ENCODE measurements around the gene KCNJ2.

KCNJ2 gene

DNA sequence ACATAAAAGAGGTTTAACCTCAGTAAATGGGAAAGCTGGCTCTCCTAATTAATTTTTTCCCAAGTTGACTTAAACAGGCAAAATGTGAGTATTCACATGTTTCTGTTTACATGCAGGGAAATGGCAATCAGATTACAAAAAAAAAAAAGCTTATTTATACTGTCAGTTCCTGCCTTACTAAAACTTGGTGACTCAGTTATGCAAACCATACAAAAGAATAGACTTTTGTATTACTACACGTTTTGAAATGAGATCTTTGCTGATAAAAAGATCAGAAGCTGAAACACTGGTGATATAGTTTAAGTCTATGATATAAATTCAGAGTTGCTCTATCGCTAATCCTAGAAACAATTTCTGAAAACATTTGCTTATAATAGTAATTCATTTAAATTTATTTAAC lies 9.4 kb upstream of the KCNJ2 start:
- TF ChIP-seq, protein P1, sequence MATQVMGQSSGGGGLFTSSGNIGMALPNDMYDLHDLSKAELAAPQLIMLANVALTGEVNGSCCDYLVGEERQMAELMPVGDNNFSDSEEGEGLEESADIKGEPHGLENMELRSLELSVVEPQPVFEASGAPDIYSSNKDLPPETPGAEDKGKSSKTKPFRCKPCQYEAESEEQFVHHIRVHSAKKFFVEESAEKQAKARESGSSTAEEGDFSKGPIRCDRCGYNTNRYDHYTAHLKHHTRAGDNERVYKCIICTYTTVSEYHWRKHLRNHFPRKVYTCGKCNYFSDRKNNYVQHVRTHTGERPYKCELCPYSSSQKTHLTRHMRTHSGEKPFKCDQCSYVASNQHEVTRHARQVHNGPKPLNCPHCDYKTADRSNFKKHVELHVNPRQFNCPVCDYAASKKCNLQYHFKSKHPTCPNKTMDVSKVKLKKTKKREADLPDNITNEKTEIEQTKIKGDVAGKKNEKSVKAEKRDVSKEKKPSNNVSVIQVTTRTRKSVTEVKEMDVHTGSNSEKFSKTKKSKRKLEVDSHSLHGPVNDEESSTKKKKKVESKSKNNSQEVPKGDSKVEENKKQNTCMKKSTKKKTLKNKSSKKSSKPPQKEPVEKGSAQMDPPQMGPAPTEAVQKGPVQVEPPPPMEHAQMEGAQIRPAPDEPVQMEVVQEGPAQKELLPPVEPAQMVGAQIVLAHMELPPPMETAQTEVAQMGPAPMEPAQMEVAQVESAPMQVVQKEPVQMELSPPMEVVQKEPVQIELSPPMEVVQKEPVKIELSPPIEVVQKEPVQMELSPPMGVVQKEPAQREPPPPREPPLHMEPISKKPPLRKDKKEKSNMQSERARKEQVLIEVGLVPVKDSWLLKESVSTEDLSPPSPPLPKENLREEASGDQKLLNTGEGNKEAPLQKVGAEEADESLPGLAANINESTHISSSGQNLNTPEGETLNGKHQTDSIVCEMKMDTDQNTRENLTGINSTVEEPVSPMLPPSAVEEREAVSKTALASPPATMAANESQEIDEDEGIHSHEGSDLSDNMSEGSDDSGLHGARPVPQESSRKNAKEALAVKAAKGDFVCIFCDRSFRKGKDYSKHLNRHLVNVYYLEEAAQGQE (IDR thresholded peaks at IDR 0.05; ENCODE audit: insufficient replicate concordance, low read depth) = no peak
- no peak for TF ChIP-seq SPI1 (IDR thresholded peaks at IDR 0.05; ENCODE audit: borderline replicate concordance, low read depth)
- no peak for TF ChIP-seq GABPA (IDR thresholded peaks at IDR 0.05; ENCODE audit: low read depth)
- no peak for TF ChIP-seq POLR2AphosphoS5 (IDR thresholded peaks at IDR 0.05; ENCODE audit: low read depth)
- TF ChIP-seq, protein P2, sequence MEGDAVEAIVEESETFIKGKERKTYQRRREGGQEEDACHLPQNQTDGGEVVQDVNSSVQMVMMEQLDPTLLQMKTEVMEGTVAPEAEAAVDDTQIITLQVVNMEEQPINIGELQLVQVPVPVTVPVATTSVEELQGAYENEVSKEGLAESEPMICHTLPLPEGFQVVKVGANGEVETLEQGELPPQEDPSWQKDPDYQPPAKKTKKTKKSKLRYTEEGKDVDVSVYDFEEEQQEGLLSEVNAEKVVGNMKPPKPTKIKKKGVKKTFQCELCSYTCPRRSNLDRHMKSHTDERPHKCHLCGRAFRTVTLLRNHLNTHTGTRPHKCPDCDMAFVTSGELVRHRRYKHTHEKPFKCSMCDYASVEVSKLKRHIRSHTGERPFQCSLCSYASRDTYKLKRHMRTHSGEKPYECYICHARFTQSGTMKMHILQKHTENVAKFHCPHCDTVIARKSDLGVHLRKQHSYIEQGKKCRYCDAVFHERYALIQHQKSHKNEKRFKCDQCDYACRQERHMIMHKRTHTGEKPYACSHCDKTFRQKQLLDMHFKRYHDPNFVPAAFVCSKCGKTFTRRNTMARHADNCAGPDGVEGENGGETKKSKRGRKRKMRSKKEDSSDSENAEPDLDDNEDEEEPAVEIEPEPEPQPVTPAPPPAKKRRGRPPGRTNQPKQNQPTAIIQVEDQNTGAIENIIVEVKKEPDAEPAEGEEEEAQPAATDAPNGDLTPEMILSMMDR (IDR thresholded peaks at IDR 0.05; ENCODE audit: insufficient read depth, low read length) = no peak
- Histone ChIP-seq H3K27ac (replicated peaks) (no peak overlapping the region), H3K27me3 (ENCODE audit: insufficient read depth, poor library complexity, severe bottlenecking) (no peaks in the 10 kb centered on the region), H3K4me3 (replicated peaks; ENCODE audit: insufficient read depth, low read length) (no peak overlapping the region)
- DNase-seq (ENCODE audit: low read depth in 1 of 2, low spot score in 1 of 2) = no peak

DNA sequence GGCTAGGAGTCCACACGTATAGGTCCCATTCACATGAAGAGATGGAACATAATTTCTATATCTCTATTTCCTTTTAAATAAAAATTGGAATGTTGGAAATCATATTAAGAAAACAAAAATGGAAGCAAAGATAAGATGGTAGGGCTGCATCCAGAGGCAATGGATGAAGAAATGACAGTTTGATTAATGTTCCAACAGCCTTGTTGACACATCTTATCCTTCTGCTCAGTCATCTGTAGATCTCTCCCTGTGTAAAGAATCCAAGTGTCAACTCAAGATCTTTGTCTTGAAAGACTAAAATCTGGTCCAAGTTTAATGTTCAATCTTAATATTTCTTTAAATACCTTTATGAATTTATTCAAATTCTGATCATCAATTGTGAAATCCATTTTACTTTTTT lies 7.8 kb upstream of the KCNJ2 start:
- DNase-seq (ENCODE audit: low read depth in 1 of 2, low spot score in 1 of 2) = no peak
- Histone ChIP-seq H3K27ac (replicated peaks) (no peak overlapping the region), H3K27me3 (ENCODE audit: insufficient read depth, poor library complexity, severe bottlenecking) (no peaks in the 10 kb centered on the region), H3K4me3 (replicated peaks; ENCODE audit: insufficient read depth, low read length) (no peak overlapping the region)
- TF ChIP-seq, protein P1 (IDR thresholded peaks at IDR 0.05; ENCODE audit: insufficient replicate concordance, low read depth) = no peak
- TF ChIP-seq GABPA (IDR thresholded peaks at IDR 0.05; ENCODE audit: low read depth) (no peak), SPI1 (IDR thresholded peaks at IDR 0.05; ENCODE audit: borderline replicate concordance, low read depth) (no peak), POLR2AphosphoS5 (IDR thresholded peaks at IDR 0.05; ENCODE audit: low read depth) (no peak)
- TF ChIP-seq, protein P2 (IDR thresholded peaks at IDR 0.05; ENCODE audit: insufficient read depth, low read length) = no peak

DNA sequence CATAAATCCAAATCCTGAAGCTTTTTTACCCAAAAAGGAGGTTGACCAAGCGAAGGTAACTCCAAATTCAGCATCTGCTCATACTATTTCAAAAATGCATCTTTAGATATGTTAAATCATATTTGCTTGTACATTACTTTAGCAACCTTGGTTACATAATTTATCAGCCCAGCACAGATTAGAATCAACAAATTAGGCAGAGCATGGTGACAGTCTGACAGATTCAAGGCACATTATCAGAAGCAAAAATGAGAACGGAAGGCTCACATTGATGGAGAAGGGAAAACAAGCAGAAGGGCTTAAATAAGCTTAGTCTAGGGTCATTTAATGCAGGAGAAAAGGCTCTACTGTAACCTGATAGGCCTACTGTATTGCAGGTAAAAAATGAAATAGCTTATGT lies 3.9 kb upstream of the KCNJ2 start:
- DNase-seq (ENCODE audit: low read depth in 1 of 2, low spot score in 1 of 2) = no peak
- TF ChIP-seq, protein P1 (IDR thresholded peaks at IDR 0.05; ENCODE audit: insufficient replicate concordance, low read depth) = no peak
- TF ChIP-seq SPI1 (IDR thresholded peaks at IDR 0.05; ENCODE audit: borderline replicate concordance, low read depth) (no peak), GABPA (IDR thresholded peaks at IDR 0.05; ENCODE audit: low read depth) (no peak), POLR2AphosphoS5 (IDR thresholded peaks at IDR 0.05; ENCODE audit: low read depth) (no peak)
- TF ChIP-seq, protein P2 (IDR thresholded peaks at IDR 0.05; ENCODE audit: insufficient read depth, low read length) = no peak
- Histone ChIP-seq H3K27ac (replicated peaks) (no peak overlapping the region), H3K27me3 (ENCODE audit: insufficient read depth, poor library complexity, severe bottlenecking) (no peaks in the 10 kb centered on the region), H3K4me3 (replicated peaks; ENCODE audit: insufficient read depth, low read length) (no peak overlapping the region)
